A549 (cell line): ENCODE results near the gene SRSF8. TPM values are rescaled to one million over a fixed set of nuclear protein-coding genes. Genes with fewer than 3 reads are reported as not detected.

Source experiments
- ATAC-seq, 2 experiments: fragments of 200-7000 bp in 1 of 2; fragments of >200 bp in 1 of 2; cut with Nextera tagmentation in 1 of 2; cut with Tn5 transposase in 1 of 2; 3 replicates each; pipeline versions ENCODE4 v1.8.0 to v1.9.1; 2018 to 2020; ENCODE audit warnings: mild to moderate bottlenecking in 1 of 2, moderate library complexity in 1 of 2
- CTCF ChIA-PET: fragments of 300-600 bp; sonication (Branson Sonifier 250); formaldehyde crosslinking; extraction: SDS; loops from one replicate; lab custom pipeline; 2021; ENCODE audit warnings: antibody characterized with exemption, inconsistent platforms; lab: Yijun Ruan, JAX
- POLR2A ChIA-PET: fragments of 350-600 bp; formaldehyde crosslinking; extraction: SDS; loops from one replicate; lab custom pipeline; 2021; ENCODE audit warnings: antibody characterized with exemption, inconsistent platforms; lab: Yijun Ruan, JAX
- DNase-seq, 2 experiments: peaks; one replicate each; pipeline versions ENCODE4 v3.0.0 to v3.0.0-alpha.2; 2011 to 2016; ENCODE audit warnings: low read depth in 1 of 2, low spot score in 1 of 2
- FAIRE-seq: peaks from 2 replicates; lab custom pipeline; 2011; peaks lifted over from hg19 to GRCh38; lab: Jason Lieb, UNC
- H3K27ac ChIP-seq, 2 experiments: fragments of >200 bp; sonication (Bioruptor Twin); formaldehyde crosslinking; 3 replicates each; pipeline ENCODE4 v1.5.1; 2016 to 2017
- H3K4me1 ChIP-seq: fragments of >200 bp; sonication (Bioruptor Twin); formaldehyde crosslinking; 3 replicates; pipeline ENCODE4 v1.6.1; 2016
- H3K4me2 ChIP-seq: fragments of >200 bp; sonication (Bioruptor Twin); formaldehyde crosslinking; 3 replicates; pipeline ENCODE4 v1.6.1; 2016
- H3K4me3 ChIP-seq: fragments of >200 bp; sonication (Bioruptor Twin); formaldehyde crosslinking; 3 replicates; pipeline ENCODE4 v1.5.1; 2016
- H3K9me3 ChIP-seq: fragments of >200 bp; sonication (Bioruptor Twin); formaldehyde crosslinking; 3 replicates; pipeline ENCODE4 v1.6.1; 2016
- ATOH8 ChIP-seq: fragments of 250-450 bp; sonication (Bioruptor Pico); IDR thresholded peaks from 2 replicates; pipeline ENCODE4 v1.5.0; 2020; ENCODE audit warnings: low read depth, mild to moderate bottlenecking, moderate library complexity
- BHLHE40 ChIP-seq: IDR thresholded peaks from 2 replicates; pipeline ENCODE4 v1.6.1; 2012; ENCODE audit warnings: low read depth, low read length, inconsistent platforms
- CHD2 ChIP-seq: fragments of 150-350 bp; IDR thresholded peaks from 2 replicates; pipeline ENCODE4 v1.6.1; 2014; ENCODE audit warnings: low read length; ENCODE audit not compliant: partially characterized antibody
- EHF ChIP-seq: fragments of 250-450 bp; sonication (Bioruptor Pico); IDR thresholded peaks from 2 replicates; pipeline ENCODE4 v1.5.0; 2020; ENCODE audit warnings: mild to moderate bottlenecking
- EHMT2 ChIP-seq: fragments of 200-600 bp; sonication (generic); IDR thresholded peaks from 2 replicates; pipeline ENCODE4 v1.6.1; 2016; ENCODE audit warnings: antibody characterized with exemption, low read depth, mild to moderate bottlenecking, moderate library complexity
- ELK1 ChIP-seq: fragments of 150-350 bp; IDR thresholded peaks from 2 replicates; pipeline ENCODE4 v1.6.1; 2014; ENCODE audit warnings: low read depth, mild to moderate bottlenecking, low read length
- EP300 ChIP-seq, 2 experiments: fragments of >200 bp; sonication (Bioruptor Twin); formaldehyde crosslinking; IDR thresholded peaks; 2 replicates in 1 of 2; 3 replicates in 1 of 2; pipeline ENCODE4 v1.6.1; 2016 to 2017
- ESRRA ChIP-seq: fragments of 150-350 bp; IDR thresholded peaks from 2 replicates; pipeline ENCODE4 v1.6.1; 2014; ENCODE audit warnings: mild to moderate bottlenecking, low read length, borderline replicate concordance
- FOSB ChIP-seq: fragments of 250-450 bp; sonication (Bioruptor Pico); IDR thresholded peaks from 2 replicates; pipeline ENCODE4 v1.5.0; 2020; ENCODE audit warnings: mild to moderate bottlenecking, moderate library complexity
- FOSL2 ChIP-seq, 2 experiments: fragments of 450-650 bp in 1 of 2; fragments of >200 bp in 1 of 2; sonication (Bioruptor Twin) in 1 of 2; formaldehyde crosslinking; IDR thresholded peaks; 2 replicates each; pipeline versions ENCODE4 v1.5.0 to v1.6.1; 2016 to 2020; ENCODE audit warnings: mild to moderate bottlenecking in 1 of 2, moderate library complexity in 1 of 2
- GATA3 ChIP-seq: IDR thresholded peaks from 2 replicates; pipeline ENCODE4 v1.6.1; 2012; ENCODE audit warnings: borderline replicate concordance
- HDAC2 ChIP-seq: fragments of 200-600 bp; sonication (generic); IDR thresholded peaks from 2 replicates; pipeline ENCODE4 v1.6.1; 2016
- HES2 ChIP-seq: fragments of >200 bp; sonication (Bioruptor Twin); formaldehyde crosslinking; IDR thresholded peaks from 2 replicates; pipeline ENCODE4 v1.6.1; 2016
- HEYL ChIP-seq: fragments of 250-450 bp; sonication (Bioruptor Pico); IDR thresholded peaks from 2 replicates; pipeline ENCODE4 v1.8.0; 2021; ENCODE audit warnings: mild to moderate bottlenecking, moderate library complexity
- HMGXB4 ChIP-seq: fragments of 250-450 bp; sonication (Bioruptor Pico); IDR thresholded peaks from 2 replicates; pipeline ENCODE4 v1.5.0; 2021; ENCODE audit warnings: mild to moderate bottlenecking, moderate library complexity, borderline replicate concordance
- HOXA7 ChIP-seq: fragments of 250-450 bp; sonication (Bioruptor Pico); IDR thresholded peaks from 2 replicates; pipeline ENCODE4 v1.5.0; 2020; ENCODE audit warnings: mild to moderate bottlenecking, moderate library complexity
- HOXB13 ChIP-seq: fragments of 250-450 bp; sonication (Bioruptor Pico); IDR thresholded peaks from 2 replicates; pipeline ENCODE4 v1.5.0; 2020; ENCODE audit warnings: low read depth, mild to moderate bottlenecking, moderate library complexity
- HOXB5 ChIP-seq: fragments of 250-450 bp; sonication (Bioruptor Pico); IDR thresholded peaks from 2 replicates; pipeline ENCODE4 v1.5.0; 2020; ENCODE audit warnings: mild to moderate bottlenecking, moderate library complexity
- KDM1A ChIP-seq: fragments of 200-600 bp; sonication (generic); IDR thresholded peaks from 2 replicates; pipeline ENCODE4 v1.6.1; 2016; ENCODE audit warnings: low read depth, mild to moderate bottlenecking
- KDM5A ChIP-seq: fragments of 200-600 bp; sonication (generic); IDR thresholded peaks from 2 replicates; pipeline ENCODE4 v1.6.1; 2016; ENCODE audit warnings: antibody characterized with exemption, mild to moderate bottlenecking
- PBX3 ChIP-seq: IDR thresholded peaks from 2 replicates; pipeline ENCODE4 v1.6.1; 2012
- POLR2A ChIP-seq: IDR thresholded peaks from 2 replicates; pipeline ENCODE4 v1.6.1; 2012; ENCODE audit warnings: mild to moderate bottlenecking, low read length
- POLR2AphosphoS2 ChIP-seq: conservative IDR thresholded peaks from 2 replicates; pipeline ENCODE4 v1.6.1; 2012; ENCODE audit warnings: low read length, improper control_type of control experiment, inconsistent platforms
- RARB ChIP-seq: fragments of 250-450 bp; sonication (Bioruptor Pico); IDR thresholded peaks from 2 replicates; pipeline ENCODE4 v1.8.0; 2021; ENCODE audit warnings: mild to moderate bottlenecking, moderate library complexity
- RCOR1 ChIP-seq: fragments of 150-350 bp; IDR thresholded peaks from 2 replicates; pipeline ENCODE4 v1.6.1; 2014; ENCODE audit warnings: antibody characterized with exemption, low read length, low read depth
- SREBF2 ChIP-seq: fragments of 450-650 bp; IDR thresholded peaks from 2 replicates; pipeline ENCODE4 v1.6.1; 2014; ENCODE audit warnings: mild to moderate bottlenecking, moderate library complexity
- TFCP2L1 ChIP-seq: fragments of 250-450 bp; sonication (Bioruptor Pico); IDR thresholded peaks from 2 replicates; pipeline ENCODE4 v1.5.0; 2021; ENCODE audit warnings: mild to moderate bottlenecking
- TP53 ChIP-seq: fragments of 250-450 bp; sonication (Bioruptor Pico); IDR thresholded peaks from 2 replicates; pipeline ENCODE4 v1.5.0; 2021; ENCODE audit warnings: mild to moderate bottlenecking, moderate library complexity
- USF2 ChIP-seq: fragments of 450-650 bp; IDR thresholded peaks from 2 replicates; pipeline ENCODE4 v1.6.1; 2014; ENCODE audit warnings: antibody characterized with exemption
- ZC3H11A ChIP-seq: fragments of 450-650 bp; IDR thresholded peaks from 2 replicates; pipeline ENCODE4 v1.6.1; 2014; ENCODE audit warnings: antibody characterized with exemption, mild to moderate bottlenecking
- ZSCAN20 ChIP-seq: fragments of 250-450 bp; sonication (Bioruptor Pico); IDR thresholded peaks from 2 replicates; pipeline ENCODE4 v1.8.0; 2022; ENCODE audit warnings: mild to moderate bottlenecking, moderate library complexity
- WGBS: methylation state at CpG from one replicate; pipeline ENCODE4 v1.1.6; 2017; ENCODE audit errors: missing lambda C conversion rate; 5-methylcytosine and 5-hydroxymethylcytosine counted together
- polyA plus RNA-seq, 4 experiments: library from polyadenylated mRNA; depleted of rRNA in 3 of 4; stranded (reverse); fragments of >200 nt; fragmentation: RNase III in 1 of 4; extraction: RNeasy Plus Mini Kit Qiagen cat#74134 plus additional on column Dnase treatment in 1 of 4; gene quantifications; 2 replicates in 3 of 4; 3 replicates in 1 of 4; pipeline ENCODE4 v1.2.3, GENCODE V29; 2011 to 2017

SRSF8 gene
- polyA plus RNA-seq, 2 of the 4 experiments (the other 2 are of a cell fraction): 15.1 to 30.2 TPM

GRCh38 chr11:95101935-95102334, 35.2 kb downstream of the SRSF8 start:
- 77% methylated on average over 1 of the region's 1 CpG for WGBS
- Histone ChIP-seq H3K27ac (no peak overlapping the region), H3K4me3 (no peak overlapping the region), H3K4me1 (no peaks in the 10 kb centered on the region), H3K4me2 (no peak overlapping the region), H3K9me3 (no peaks in the 10 kb centered on the region)
- no peak for FAIRE-seq
- ChIA-PET POLR2A (no interaction called here), CTCF (interaction anchor here (0.6 to 1.5 kb wide), 3 partner anchors 10 to 35 kb away, joined by 3 to 6 read pairs (median 4); partner anchors contain the start of gene SRSF8)
- no peak for DNase-seq
- no peak for ATAC-seq
- TF ChIP-seq FOSL2 (IDR thresholded peaks at IDR 0.05) (no peak), FOSL2 (CRISPR knock-in tag; IDR thresholded peaks at IDR 0.05) (no peak), HMGXB4 (CRISPR knock-in tag) (no peak), ELK1 (no peak), POLR2AphosphoS2 (no peak), FOSB (CRISPR knock-in tag) (no peak), HOXB13 (CRISPR knock-in tag) (no peak), ESRRA (no peak), HDAC2 (no peak), HES2 (no peak), HOXB5 (no peak), PBX3 (no peak), CHD2 (no peak), ZC3H11A (no peak), KDM1A (no peak)

- POLR2A ChIA-PET: interaction anchor here (0.8 kb wide), 1 partner anchor 687 kb away, joined by 3 read pairs; the partner anchor contains the start of gene CEP57
- no peak overlapping the region for H3K27ac ChIP-seq
- ATAC-seq: no peak
- no peak overlapping the region for H3K4me3 ChIP-seq
- WGBS: 93% methylated on average over 2 of the region's 2 CpGs
- H3K9me3 ChIP-seq: no peaks in the 10 kb centered on the region
- no peak for TF ChIP-seq HDAC2
- TF ChIP-seq HEYL (CRISPR knock-in tag): no peak
- TF ChIP-seq SREBF2: no peak
- no peak overlapping the region for H3K4me2 ChIP-seq
- no peaks in the 10 kb centered on the region for H3K4me1 ChIP-seq
- CTCF ChIA-PET: interaction anchor here (0.7 to 1.5 kb wide), 5 partner anchors 11 to 662 kb away, joined by 3 to 6 read pairs (median 4); partner anchors contain the start of gene SRSF8
- no peak for FAIRE-seq
- DNase-seq: no peak
Observed at GRCh38 chr11:95102733-95103132, 36.0 kb downstream of the SRSF8 start.

- no peak for DNase-seq
- Histone ChIP-seq H3K27ac (no peak overlapping the region), H3K4me2 (no peak overlapping the region), H3K9me3 (no peaks in the 10 kb centered on the region), H3K4me1 (no peaks in the 10 kb centered on the region), H3K4me3 (no peak overlapping the region)
- ChIA-PET POLR2A (no interaction called here), CTCF (interaction anchor here (0.7 to 1.5 kb wide), 3 partner anchors 32 to 158 kb away, joined by 3 to 4 read pairs (median 4); partner anchors contain the start of gene SRSF8)
- no peak for FAIRE-seq
- ATAC-seq: no peak
- 90% methylated on average over 5 of the region's 5 CpGs for WGBS
- TF ChIP-seq EHMT2 (no peak), HOXA7 (no peak), USF2 (no peak), KDM5A (no peak), TFCP2L1 (CRISPR knock-in tag) (no peak), EHF (CRISPR knock-in tag) (no peak), EP300 (IDR thresholded peaks at IDR 0.05) (no peak), TP53 (CRISPR knock-in tag) (no peak), ZSCAN20 (no peak), RCOR1 (no peak), BHLHE40 (no peak), RARB (CRISPR knock-in tag) (no peak), GATA3 (no peak), HES2 (no peak), POLR2A (no peak), ATOH8 (CRISPR knock-in tag) (no peak)
Observed at GRCh38 chr11:95103701-95104100, 37.0 kb downstream of the SRSF8 start.
